T-cell (primary cell): ENCODE measurements around the gene SGCG. TPM values are rescaled to one million over a fixed set of nuclear protein-coding genes. Genes with fewer than 3 reads are reported as not detected.

ENCODE experiments used
- ATAC-seq, 4 experiments: fragments of 200-7000 bp in 3 of 4; fragments of 150-1000 bp in 1 of 4; cut with Tn5 transposase; replicated peaks in 1 of 4; 1 replicate in 3 of 4; 2 replicates in 1 of 4; pipeline ENCODE4 v1.10.0; 2021; ENCODE audit warnings: moderate library complexity in 3 of 4, mild to moderate bottlenecking in 2 of 4, moderate number of reproducible peaks in 1 of 4
- CTCF ChIA-PET, 2 donors: fragments of 300-600 bp; sonication (Branson Sonifier 250); formaldehyde crosslinking; loops; one replicate each; lab custom pipeline; 2022; ENCODE audit warnings: antibody characterized with exemption in 2 of 2; lab: Charles Lee
- POLR2A ChIA-PET, 2 donors: fragments of 300-600 bp; sonication (Branson Sonifier 250); formaldehyde crosslinking; loops; one replicate each; lab custom pipeline; 2022; ENCODE audit warnings: antibody characterized with exemption in 2 of 2; lab: Charles Lee
- DNase-seq, 35 experiments: peaks; one replicate each; pipeline versions ENCODE4 v3.0.0 to v3.0.0-alpha.2; 2013 to 2023
- H3K27ac ChIP-seq: one replicate; pipeline ENCODE4 v1.5.1; 2013; ENCODE audit warnings: low read length
- H3K27me3 ChIP-seq, 2 experiments: replicated peaks in 1 of 2; 1 replicate in 1 of 2; 2 replicates in 1 of 2; pipeline versions ENCODE4 v1.6.1 to v1.7.0; 2013; ENCODE audit warnings: low read length in 1 of 2, mixed read lengths in 1 of 2; ENCODE audit not compliant: control insufficient read depth in 2 of 2, insufficient read depth in 2 of 2; ENCODE audit errors: extremely low read depth in 1 of 2
- H3K36me3 ChIP-seq, 2 donors: 1 replicate in 1 of 2; 2 replicates in 1 of 2; pipeline versions ENCODE4 v1.6.1 to v1.7.0; 2013; ENCODE audit warnings: low read length in 1 of 2; ENCODE audit not compliant: control insufficient read depth in 2 of 2, insufficient read depth in 1 of 2; ENCODE audit errors: extremely low read depth in 1 of 2
- H3K4me1 ChIP-seq, 2 experiments: 1 replicate in 1 of 2; 2 replicates in 1 of 2; pipeline versions ENCODE4 v1.6.1 to v1.7.0; 2013; ENCODE audit warnings: low read length in 2 of 2, mixed read lengths in 1 of 2; ENCODE audit not compliant: insufficient read depth in 2 of 2, control insufficient read depth in 1 of 2; ENCODE audit errors: extremely low read depth in 1 of 2
- H3K4me3 ChIP-seq, 2 donors: 1 replicate in 1 of 2; 2 replicates in 1 of 2; pipeline versions ENCODE4 v1.5.1 to v1.7.0; 2013; ENCODE audit warnings: mild to moderate bottlenecking in 2 of 2, low read length in 1 of 2, moderate library complexity in 1 of 2; ENCODE audit not compliant: control insufficient read depth in 1 of 2; ENCODE audit errors: extremely low read depth in 1 of 2
- H3K9me3 ChIP-seq: 2 replicates; pipeline ENCODE4 v1.7.0; 2013
- H3K27ac Mint-ChIP-seq, 2 donors: one replicate each; pipeline ENCODE4 v1.8.0; 2020 to 2021; ENCODE audit warnings: mild to moderate bottlenecking in 2 of 2, mixed read lengths in 2 of 2
- H3K27me3 Mint-ChIP-seq, 2 donors: one replicate each; pipeline ENCODE4 v1.8.0; 2021 to 2022; ENCODE audit warnings: mixed read lengths in 2 of 2
- H3K36me3 Mint-ChIP-seq: one replicate; pipeline ENCODE4 v1.8.0; 2021; ENCODE audit warnings: mixed read lengths
- H3K4me1 Mint-ChIP-seq, 3 donors: one replicate each; pipeline ENCODE4 v1.8.0; 2020 to 2022; ENCODE audit warnings: mixed read lengths in 3 of 3, mild to moderate bottlenecking in 1 of 3
- H3K4me3 Mint-ChIP-seq, 3 donors: one replicate each; pipeline ENCODE4 v1.8.0; 2020 to 2022; ENCODE audit warnings: mild to moderate bottlenecking in 3 of 3, mixed read lengths in 3 of 3, moderate library complexity in 3 of 3
- H3K9me3 Mint-ChIP-seq, 3 donors: one replicate each; pipeline ENCODE4 v1.8.0; 2020 to 2022; ENCODE audit warnings: mixed read lengths in 3 of 3
- WGBS: methylation state at CpG from one replicate; pipeline ENCODE4 v1.1.5; 2013; ENCODE audit warnings: missing lambda C conversion rate; ENCODE audit not compliant: insufficient coverage; 5-methylcytosine and 5-hydroxymethylcytosine counted together
- total RNA-seq, 35 experiments: library from RNA in 6 of 35; stranded (reverse) in 6 of 35; fragments of 120-200 nt in 1 of 35; gene quantifications; one replicate each; pipeline versions ENCODE4 v1.2.1 to v1.2.4 and lab custom pipeline; 2013 to 2026

SGCG gene
- total RNA-seq, 5 donors from 2014 or later (not counting 1 experiment from before 2014, with no cell fraction given), result not detected

- 64% methylated on average over 5 of the region's 5 CpGs for WGBS
- no peak overlapping the region for H3K4me3 ChIP-seq
- ChIA-PET CTCF (no interaction called here), POLR2A (no interaction called here)
- DNase-seq (no peak), ATAC-seq (no peak)
- peaks cover 0 to 2% (median 0%) of the 10 kb centered on the region in 3 donors for H3K9me3 Mint-ChIP-seq
- H3K27me3 ChIP-seq, result peaks cover 0 to 11% of the 10 kb centered on the region in 2 experiments
- no peaks in the 10 kb centered on the region for H3K4me1 ChIP-seq
- H3K9me3 ChIP-seq, result peaks cover under 1% of the 10 kb centered on the region
- H3K27ac ChIP-seq, result no peak overlapping the region
- H3K27me3 Mint-ChIP-seq, result peaks cover 15 to 21% of the 10 kb centered on the region in 2 donors
- H3K4me3 Mint-ChIP-seq, result no peak overlapping the region
- no peak overlapping the region for H3K27ac Mint-ChIP-seq
- no peaks in the 10 kb centered on the region for H3K4me1 Mint-ChIP-seq
- H3K36me3 ChIP-seq, result no peaks in the 10 kb centered on the region
- no peaks in the 10 kb centered on the region for H3K36me3 Mint-ChIP-seq
These were observed 21.1 kb downstream of the SGCG start for GRCh38 chr13:23201870-23202269.

- Histone ChIP-seq H3K9me3 (peaks cover 3% of the 10 kb centered on the region), H3K4me3 (no peak overlapping the region), H3K4me1 (no peaks in the 10 kb centered on the region), H3K27ac (no peak overlapping the region), H3K36me3 (no peaks in the 10 kb centered on the region), H3K27me3 (peaks cover 0 to 11% of the 10 kb centered on the region in 2 experiments)
- H3K27me3 Mint-ChIP-seq, result peaks cover 14 to 20% of the 10 kb centered on the region in 2 donors
- ChIA-PET POLR2A (no interaction called here), CTCF (no interaction called here)
- ATAC-seq, result no peak
- H3K27ac Mint-ChIP-seq, result no peak overlapping the region
- H3K4me1 Mint-ChIP-seq, result no peaks in the 10 kb centered on the region
- H3K4me3 Mint-ChIP-seq, result no peak overlapping the region
- WGBS, result 80% methylated on average over 2 of the region's 3 CpGs
- no peak for DNase-seq
- H3K36me3 Mint-ChIP-seq, result no peaks in the 10 kb centered on the region
- peaks cover 0 to 7% (median 0%) of the 10 kb centered on the region in 3 donors for H3K9me3 Mint-ChIP-seq
These were observed 21.6 kb downstream of the SGCG start for GRCh38 chr13:23202383-23202782.

- no peaks in the 10 kb centered on the region for H3K4me1 Mint-ChIP-seq
These were observed 22.7 kb downstream of the SGCG start for GRCh38 chr13:23203516-23203915.

GRCh38 chr13:23205807-23206206 lies 25.0 kb downstream of the SGCG start:
- H3K9me3 Mint-ChIP-seq, result peaks cover 0 to 7% (median 0%) of the 10 kb centered on the region in 3 donors
- Histone ChIP-seq H3K27ac (no peak overlapping the region), H3K36me3 (no peaks in the 10 kb centered on the region), H3K4me3 (no peak overlapping the region), H3K9me3 (peaks cover 3% of the 10 kb centered on the region), H3K4me1 (no peaks in the 10 kb centered on the region), H3K27me3 (peaks cover 0 to 6% of the 10 kb centered on the region in 2 experiments)
- H3K36me3 Mint-ChIP-seq, result no peaks in the 10 kb centered on the region
- H3K27ac Mint-ChIP-seq, result no peak overlapping the region
- WGBS, result no CpG with 5 or more reads among the region's 3 CpGs
- ChIA-PET POLR2A (no interaction called here), CTCF (no interaction called here)
- DNase-seq (no peak), ATAC-seq (no peak)
- no peak overlapping the region for H3K4me3 Mint-ChIP-seq
- no peaks in the 10 kb centered on the region for H3K4me1 Mint-ChIP-seq
- peaks cover 5 to 13% of the 10 kb centered on the region in 2 donors for H3K27me3 Mint-ChIP-seq

More at GRCh38 chr13:23203516-23203915, 22.7 kb downstream of the SGCG start:
- Histone ChIP-seq H3K27ac (no peak overlapping the region), H3K9me3 (peaks cover 3% of the 10 kb centered on the region), H3K4me1 (no peaks in the 10 kb centered on the region), H3K36me3 (no peaks in the 10 kb centered on the region), H3K4me3 (no peak overlapping the region), H3K27me3 (peaks cover 0 to 11% of the 10 kb centered on the region in 2 experiments)
- DNase-seq (no peak), ATAC-seq (no peak)
- Mint-ChIP-seq H3K27ac (no peak overlapping the region), H3K9me3 (peaks cover 0 to 7% (median 0%) of the 10 kb centered on the region in 3 donors), H3K4me3 (no peak overlapping the region), H3K27me3 (peaks cover 12 to 18% of the 10 kb centered on the region in 2 donors), H3K36me3 (no peaks in the 10 kb centered on the region)
- CTCF ChIA-PET, result no interaction called here
- 90% methylated on average over 2 of the region's 5 CpGs for WGBS
- POLR2A ChIA-PET, result no interaction called here

GRCh38 chr13:23212671-23213070 lies 31.9 kb downstream of the SGCG start:
- CTCF ChIA-PET, result no interaction called here

GRCh38 chr13:23231241-23231640 lies 50.5 kb downstream of the SGCG start:
- ATAC-seq (no peak), DNase-seq (no peak)
- no peak overlapping the region for H3K4me3 ChIP-seq
- Mint-ChIP-seq H3K4me1 (no peaks in the 10 kb centered on the region), H3K27ac (no peak overlapping the region), H3K27me3 (peaks cover 18 to 21% of the 10 kb centered on the region in 2 donors), H3K9me3 (no peaks in the 10 kb centered on the region), H3K36me3 (no peaks in the 10 kb centered on the region), H3K4me3 (no peak overlapping the region)
- H3K27me3 ChIP-seq, result no peaks in the 10 kb centered on the region
- ChIA-PET CTCF (no interaction called here), POLR2A (no interaction called here)
- no peaks in the 10 kb centered on the region for H3K36me3 ChIP-seq
- no peaks in the 10 kb centered on the region for H3K4me1 ChIP-seq
- H3K9me3 ChIP-seq, result no peaks in the 10 kb centered on the region
- no peak overlapping the region for H3K27ac ChIP-seq

More at GRCh38 chr13:23212671-23213070, 31.9 kb downstream of the SGCG start:
- ATAC-seq (no peak), DNase-seq (no peak)
- Mint-ChIP-seq H3K27me3 (peaks cover 4 to 11% of the 10 kb centered on the region in 2 donors), H3K27ac (no peak overlapping the region), H3K4me3 (no peak overlapping the region), H3K36me3 (no peaks in the 10 kb centered on the region), H3K9me3 (peaks cover 6 to 16% (median 7%) of the 10 kb centered on the region in 3 donors), H3K4me1 (no peaks in the 10 kb centered on the region)
- Histone ChIP-seq H3K36me3 (no peaks in the 10 kb centered on the region), H3K4me3 (no peak overlapping the region), H3K9me3 (no peaks in the 10 kb centered on the region), H3K27ac (no peak overlapping the region), H3K4me1 (no peaks in the 10 kb centered on the region), H3K27me3 (no peaks in the 10 kb centered on the region)
- POLR2A ChIA-PET, result no interaction called here
- WGBS, result no CpG with 5 or more reads among the region's 4 CpGs

- Histone ChIP-seq H3K4me1 (no peaks in the 10 kb centered on the region), H3K27me3 (no peaks in the 10 kb centered on the region), H3K4me3 (no peak overlapping the region), H3K27ac (no peak overlapping the region), H3K9me3 (no peaks in the 10 kb centered on the region), H3K36me3 (no peaks in the 10 kb centered on the region)
- no peaks in the 10 kb centered on the region for H3K36me3 Mint-ChIP-seq
- ATAC-seq (no peak), DNase-seq (no peak)
- H3K27ac Mint-ChIP-seq, result no peak overlapping the region
- H3K4me3 Mint-ChIP-seq, result no peak overlapping the region
- no peaks in the 10 kb centered on the region for H3K9me3 Mint-ChIP-seq
- H3K27me3 Mint-ChIP-seq, result peaks cover 13 to 26% of the 10 kb centered on the region in 2 donors
- ChIA-PET POLR2A (no interaction called here), CTCF (no interaction called here)
- H3K4me1 Mint-ChIP-seq, result no peaks in the 10 kb centered on the region
These were observed 55.2 kb downstream of the SGCG start for GRCh38 chr13:23235994-23236393.
